ENCODE data around the gene ASB13.

- TF ChIP-seq CTCF (conservative IDR thresholded peaks at IDR 0.05; ENCODE audit: low read depth in 2 of 2) (no peak), POLR2AphosphoS5 (IDR thresholded peaks at IDR 0.05; ENCODE audit: low read depth) (no peak), EZH2 (IDR thresholded peaks at IDR 0.05; ENCODE audit: low read depth, unreplicated experiment) (no peak), ZNF114 (CRISPR knock-in tag; IDR thresholded peaks at IDR 0.05) (no peak), REST (IDR thresholded peaks at IDR 0.05; ENCODE audit: unreplicated experiment) (no peak), ETS1 (IDR thresholded peaks at IDR 0.05) (no peak), CREB1 (CRISPR knock-in tag; IDR thresholded peaks at IDR 0.05; ENCODE audit: low read depth) (no peak), EZH2phosphoT487 (IDR thresholded peaks at IDR 0.05; ENCODE audit: unreplicated experiment) (no peak)
Measured at GRCh38 chr10:5678397-5679036, 12.1 kb upstream of the ASB13 start.

Data from GM23338 (cell line).